CD8-positive, alpha-beta memory T cell (primary cell): ENCODE data around the gene GUSB. TPM values are rescaled to one million over a fixed set of nuclear protein-coding genes. Genes with fewer than 3 reads are reported as not detected.
A peak's percentile ranks its signal among the peaks of the same experiment; 100 is the strongest.
"Not testable (repeated sequence)": the region's sequence is repeated elsewhere in the genome, so short reads cannot be mapped to it uniquely, and the experiment has no call there.

Experiments used
- CTCF ChIA-PET: fragments of 350-600 bp; sonication (Branson Sonifier 250); formaldehyde crosslinking; loops from one replicate; lab custom pipeline; 2021; ENCODE audit warnings: antibody characterized with exemption; lab: Charles Lee
- POLR2A ChIA-PET: fragments of 350-600 bp; sonication (Branson Sonifier 250); formaldehyde crosslinking; loops from one replicate; lab custom pipeline; 2021; ENCODE audit warnings: antibody characterized with exemption; lab: Charles Lee
- DNase-seq, 5 donors: peaks; one replicate each; pipeline versions ENCODE4 v3.0.0 to v3.0.0-alpha.2; 2020 to 2022; ENCODE audit warnings: mixed read lengths in 1 of 5
- H3K27ac ChIP-seq: one replicate; pipeline ENCODE4 v1.7.0; 2013; ENCODE audit warnings: low read depth, mild to moderate bottlenecking, low read length, moderate library complexity
- H3K27me3 ChIP-seq: 2 replicates; pipeline ENCODE4 v1.7.0; 2013; ENCODE audit warnings: low read length, mild to moderate bottlenecking; ENCODE audit not compliant: insufficient read depth, poor library complexity, severe bottlenecking
- H3K36me3 ChIP-seq: 2 replicates; pipeline ENCODE4 v1.7.0; 2013; ENCODE audit warnings: mild to moderate bottlenecking, low read length, moderate library complexity; ENCODE audit not compliant: insufficient read depth
- H3K4me1 ChIP-seq: 2 replicates; pipeline ENCODE4 v1.7.0; 2013; ENCODE audit warnings: mild to moderate bottlenecking, low read length, moderate library complexity; ENCODE audit not compliant: insufficient read depth
- H3K4me3 ChIP-seq: 2 replicates; pipeline ENCODE4 v1.7.0; 2013; ENCODE audit warnings: mild to moderate bottlenecking, low read length
- H3K9me3 ChIP-seq: 2 replicates; pipeline ENCODE4 v1.7.0; 2013; ENCODE audit warnings: mild to moderate bottlenecking, low read length
- H3K27ac Mint-ChIP-seq, 8 donors: one replicate each; pipeline ENCODE4 v1.8.0; 2020 to 2021; ENCODE audit warnings: mixed read lengths in 8 of 8, mild to moderate bottlenecking in 6 of 8, inconsistent platforms in 3 of 8, moderate library complexity in 3 of 8
- H3K27me3 Mint-ChIP-seq, 2 donors: one replicate each; pipeline ENCODE4 v1.8.0; 2020 to 2021; ENCODE audit warnings: mixed read lengths in 2 of 2, mild to moderate bottlenecking in 1 of 2, moderate library complexity in 1 of 2
- H3K36me3 Mint-ChIP-seq, 3 donors: one replicate each; pipeline ENCODE4 v1.8.0; 2020 to 2021; ENCODE audit warnings: mixed read lengths in 3 of 3, inconsistent platforms in 1 of 3, mild to moderate bottlenecking in 1 of 3
- H3K4me1 Mint-ChIP-seq, 3 donors: one replicate each; pipeline ENCODE4 v1.8.0; 2020 to 2021; ENCODE audit warnings: mixed read lengths in 3 of 3, inconsistent platforms in 1 of 3, mild to moderate bottlenecking in 1 of 3
- H3K4me3 Mint-ChIP-seq, 7 donors: one replicate each; pipeline ENCODE4 v1.8.0; 2020 to 2021; ENCODE audit warnings: mixed read lengths in 7 of 7, mild to moderate bottlenecking in 6 of 7, moderate library complexity in 4 of 7, inconsistent platforms in 2 of 7
- H3K9me3 Mint-ChIP-seq, 5 donors: one replicate each; pipeline ENCODE4 v1.8.0; 2020 to 2022; ENCODE audit warnings: mixed read lengths in 5 of 5, mild to moderate bottlenecking in 3 of 5, moderate library complexity in 2 of 5, inconsistent platforms in 1 of 5
- polyA plus RNA-seq: library from polyadenylated mRNA; unstranded; fragments of 300-500 nt; fragmentation: Illumina TruSeq; gene quantifications from one replicate; pipeline ENCODE4 v1.2.3, GENCODE V29; 2021
- total RNA-seq, 2 experiments: library from RNA; stranded (reverse); gene quantifications; one replicate each; pipeline ENCODE4 v1.2.3, GENCODE V29; 2021

The GUSB gene
- total RNA-seq (10 to 100 TPM; 48.1 to 51.9 TPM), polyA plus RNA-seq (53.9 TPM)

DNA sequence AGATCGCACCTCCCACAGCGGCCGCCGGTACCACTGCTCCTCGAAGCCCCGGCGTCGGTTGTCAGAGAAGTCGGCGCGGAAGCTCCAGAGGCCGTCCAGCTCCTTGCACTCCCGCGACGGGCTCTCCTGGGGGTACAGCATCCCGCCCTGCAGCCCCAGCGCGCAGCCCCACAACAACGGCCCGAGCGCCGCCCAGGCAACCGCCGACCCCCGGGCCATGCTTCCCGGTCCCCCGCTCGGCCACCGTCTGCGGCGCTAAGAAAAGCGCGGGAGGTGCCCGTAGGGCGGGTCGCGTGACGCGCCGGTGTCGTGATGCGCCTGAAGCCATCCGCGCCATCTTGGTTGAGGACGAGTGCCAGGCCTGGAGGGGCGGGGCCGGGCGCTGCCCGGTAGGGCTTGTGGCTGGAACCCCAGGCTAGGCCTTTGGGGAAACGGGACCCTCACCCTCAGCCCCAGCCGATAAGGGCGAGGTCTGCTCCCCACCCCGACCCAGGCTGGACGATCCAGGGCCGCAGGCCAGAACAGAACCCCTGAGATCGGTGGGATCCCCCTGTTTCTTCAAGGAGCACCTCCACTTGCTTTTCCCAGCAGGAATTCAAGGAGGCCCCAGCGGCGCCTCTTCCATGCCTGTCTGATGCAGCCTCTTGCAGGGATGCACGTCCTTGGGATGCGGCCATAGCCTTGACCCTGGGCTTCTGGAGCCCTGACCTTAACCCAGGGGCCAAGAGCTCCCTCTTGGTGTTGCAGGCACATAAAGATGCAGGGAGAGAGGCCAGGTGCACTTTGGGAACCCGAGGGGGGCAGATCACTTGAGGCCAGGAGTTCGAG, at the start of gene GUSB:
Gene GUSB (minus strand): TSS at position 249 of the 828 bp plus-strand sequence. CDS start 30 bp downstream, at position 219.
- no peaks in the 10 kb centered on the region for H3K9me3 ChIP-seq
- H3K4me3 ChIP-seq: peak within 1 kb of the TSS; percentile 83
- peak; percentile 79 to 90 (median 82) for DNase-seq
- peak within 1 kb of the TSS in 7 of 8 donors; percentile 84 to 96 (median 93) for H3K27ac Mint-ChIP-seq
- peak within 1 kb of the TSS; percentile 67 for H3K27ac ChIP-seq
- H3K36me3 Mint-ChIP-seq: peaks cover 0 to 15% (median 2%) of the 10 kb centered on the region in 3 donors
- ChIA-PET POLR2A (no interaction called here), CTCF (no interaction called here)
- no peaks in the 10 kb centered on the region for H3K9me3 Mint-ChIP-seq
- H3K27me3 Mint-ChIP-seq: no peaks in the 10 kb centered on the region
- H3K4me3 Mint-ChIP-seq: peak within 1 kb of the TSS; percentile 79 to 98 (median 88)
- peaks cover 14 to 24% (median 15%) of the 10 kb centered on the region in 3 donors for H3K4me1 Mint-ChIP-seq
- no peaks in the 10 kb centered on the region for H3K36me3 ChIP-seq
- H3K27me3 ChIP-seq: no peaks in the 10 kb centered on the region
- H3K4me1 ChIP-seq: peaks cover 18% of the 10 kb centered on the region

DNA sequence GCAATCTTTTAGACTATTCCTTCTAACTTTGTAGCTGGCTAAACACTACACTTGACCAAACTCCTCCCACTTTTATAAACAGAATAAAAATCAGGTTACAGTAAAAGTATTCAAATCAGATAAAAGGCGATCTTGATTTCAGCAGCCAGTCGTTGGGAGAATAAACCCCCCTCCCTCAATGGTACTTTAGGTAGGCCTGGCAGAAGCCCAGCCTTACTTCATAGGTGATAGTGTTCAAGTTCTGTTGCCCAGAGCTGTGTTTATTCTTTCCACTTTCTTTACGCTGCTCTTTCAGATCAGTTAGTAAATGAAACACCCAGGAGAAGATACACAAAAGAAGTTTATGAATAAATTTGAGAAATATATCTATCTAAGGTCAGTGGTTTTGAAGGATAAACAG, 46.3 kb upstream of the GUSB start:
- H3K4me1 ChIP-seq, H3K9me3 ChIP-seq, H3K27me3 ChIP-seq, H3K27ac ChIP-seq, POLR2A ChIA-PET, H3K4me1 Mint-ChIP-seq, H3K36me3 ChIP-seq, H3K36me3 Mint-ChIP-seq, H3K9me3 Mint-ChIP-seq, H3K27me3 Mint-ChIP-seq, CTCF ChIA-PET, H3K4me3 Mint-ChIP-seq, H3K4me3 ChIP-seq, DNase-seq: not testable (repeated sequence)
- peak overlapping the region in 1 of 8 donors; percentile 65 for H3K27ac Mint-ChIP-seq

DNA sequence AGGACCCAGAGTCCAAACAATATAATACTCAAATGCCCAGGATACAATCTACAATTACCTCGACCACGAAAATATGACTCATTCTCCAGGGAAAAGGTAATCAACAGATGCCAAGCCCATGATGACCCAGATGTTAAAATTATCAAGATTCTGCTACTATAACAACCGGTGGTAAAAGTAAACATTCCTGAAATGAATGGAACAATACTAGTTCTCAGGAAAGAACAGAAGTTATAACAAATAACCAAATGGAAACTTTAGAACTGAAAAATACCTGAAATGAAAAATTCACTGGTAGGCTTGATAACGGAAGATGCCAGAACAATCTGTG, 34.1 kb upstream of the GUSB start:
- no peaks in the 10 kb centered on the region for H3K9me3 ChIP-seq
- Mint-ChIP-seq H3K27ac (no peak overlapping the region), H3K4me1 (no peaks in the 10 kb centered on the region), H3K4me3 (no peak overlapping the region), H3K27me3 (peaks cover 12 to 31% of the 10 kb centered on the region in 2 donors), H3K9me3 (no peaks in the 10 kb centered on the region), H3K36me3 (no peaks in the 10 kb centered on the region)
- POLR2A ChIA-PET: no interaction called here
- no peaks in the 10 kb centered on the region for H3K4me1 ChIP-seq
- no peaks in the 10 kb centered on the region for H3K36me3 ChIP-seq
- H3K4me3 ChIP-seq: no peak overlapping the region
- CTCF ChIA-PET: no interaction called here
- H3K27ac ChIP-seq: no peak overlapping the region
- no peaks in the 10 kb centered on the region for H3K27me3 ChIP-seq
- DNase-seq: no peak

DNA sequence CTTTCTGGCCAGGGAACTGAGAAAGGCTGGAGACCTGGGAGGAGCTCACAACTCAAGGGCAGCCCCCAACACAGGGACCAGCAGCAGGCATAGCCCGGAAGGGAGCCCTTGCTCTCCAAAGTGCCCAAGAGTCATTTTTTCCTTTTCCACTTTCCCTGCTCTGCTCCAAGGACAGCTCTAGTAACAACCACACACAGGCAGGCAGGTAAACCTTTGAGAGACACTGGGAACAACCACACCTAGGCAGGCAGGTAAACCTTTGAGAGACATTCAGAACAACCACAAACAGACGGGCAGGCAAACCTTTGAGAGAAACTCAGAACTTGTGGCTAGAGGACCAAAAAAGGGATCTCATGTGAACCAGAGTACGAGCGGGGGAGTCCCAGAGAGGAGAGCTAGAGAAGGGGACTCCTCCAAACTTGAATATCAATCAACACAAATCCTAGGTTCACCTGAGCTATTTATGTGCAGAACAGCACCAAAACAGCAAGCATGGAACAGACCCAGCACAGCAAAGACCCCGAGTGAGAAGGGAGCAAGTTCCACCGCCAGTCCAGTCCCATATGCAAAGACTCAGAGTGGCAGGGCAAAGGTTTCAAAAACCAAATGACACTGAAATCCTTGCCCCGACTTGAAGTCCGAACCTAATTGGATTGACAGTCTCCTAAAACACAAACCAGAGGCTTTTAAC, 33.6 kb upstream of the GUSB start:
- H3K27ac ChIP-seq: no peak overlapping the region
- DNase-seq: no peak
- Mint-ChIP-seq H3K27me3 (peaks cover 12 to 31% of the 10 kb centered on the region in 2 donors), H3K4me1 (no peaks in the 10 kb centered on the region), H3K4me3 (no peak overlapping the region), H3K9me3 (no peaks in the 10 kb centered on the region), H3K27ac (no peak overlapping the region), H3K36me3 (no peaks in the 10 kb centered on the region)
- no peaks in the 10 kb centered on the region for H3K36me3 ChIP-seq
- H3K4me3 ChIP-seq: no peak overlapping the region
- no peaks in the 10 kb centered on the region for H3K27me3 ChIP-seq
- no peaks in the 10 kb centered on the region for H3K9me3 ChIP-seq
- no peaks in the 10 kb centered on the region for H3K4me1 ChIP-seq
- ChIA-PET POLR2A (no interaction called here), CTCF (no interaction called here)

DNA sequence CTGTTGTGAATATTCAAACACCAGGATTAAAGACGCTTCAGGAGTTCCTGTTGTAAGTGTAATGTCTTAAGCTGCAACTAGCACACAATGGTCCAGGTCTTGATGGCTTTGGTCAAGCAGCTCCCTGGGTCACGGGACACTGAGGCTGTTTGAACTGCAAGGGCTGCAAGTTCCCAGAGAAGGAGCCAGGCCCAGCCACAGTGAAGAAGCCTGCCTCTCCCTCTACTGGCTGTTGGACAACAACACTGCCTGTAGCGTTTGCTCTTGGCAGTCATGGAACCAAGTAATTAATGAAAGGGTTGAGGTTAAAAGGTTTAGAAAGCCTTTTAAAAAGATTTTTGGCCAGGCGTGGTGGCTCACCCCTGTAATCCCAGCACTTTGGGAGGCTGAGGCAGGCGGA, 31.9 kb upstream of the GUSB start:
- Histone ChIP-seq H3K27ac (no peak overlapping the region), H3K27me3 (no peaks in the 10 kb centered on the region), H3K4me1 (no peaks in the 10 kb centered on the region), H3K4me3 (no peak overlapping the region), H3K36me3 (no peaks in the 10 kb centered on the region), H3K9me3 (no peaks in the 10 kb centered on the region)
- Mint-ChIP-seq H3K36me3 (no peaks in the 10 kb centered on the region), H3K27me3 (peaks cover 12 to 32% of the 10 kb centered on the region in 2 donors), H3K27ac (peak overlapping the region in 1 of 8 donors; percentile 40), H3K9me3 (no peaks in the 10 kb centered on the region), H3K4me1 (no peaks in the 10 kb centered on the region), H3K4me3 (no peak overlapping the region)
- CTCF ChIA-PET: no interaction called here
- DNase-seq: no peak
- POLR2A ChIA-PET: no interaction called here

DNA sequence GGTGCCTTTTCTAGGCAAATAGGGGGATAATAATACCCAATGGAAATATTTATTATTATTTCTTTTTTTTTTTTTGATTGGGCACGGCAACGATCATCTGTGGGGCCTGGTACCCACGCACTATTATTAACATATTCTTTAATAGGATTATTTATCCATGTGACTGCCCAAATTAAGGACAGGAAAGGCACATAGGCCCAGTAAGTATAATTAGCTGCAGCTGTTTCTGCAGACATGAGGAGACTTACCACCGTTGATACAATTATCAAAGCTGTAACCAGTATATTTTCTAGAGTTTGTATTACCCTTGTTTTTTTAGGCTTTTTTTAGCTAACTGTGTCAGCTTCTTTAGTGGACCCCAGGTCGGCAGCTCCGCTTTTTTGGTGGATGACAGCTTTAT, 25.2 kb upstream of the GUSB start:
- Mint-ChIP-seq H3K4me1 (no peaks in the 10 kb centered on the region), H3K27ac (no peak overlapping the region), H3K9me3 (no peaks in the 10 kb centered on the region), H3K4me3 (no peak overlapping the region), H3K36me3 (no peaks in the 10 kb centered on the region), H3K27me3 (peaks cover 4 to 7% of the 10 kb centered on the region in 2 donors)
- CTCF ChIA-PET: no interaction called here
- no peak for DNase-seq
- H3K4me1 ChIP-seq: no peaks in the 10 kb centered on the region
- H3K27ac ChIP-seq: no peak overlapping the region
- no peaks in the 10 kb centered on the region for H3K36me3 ChIP-seq
- POLR2A ChIA-PET: no interaction called here
- H3K27me3 ChIP-seq: no peaks in the 10 kb centered on the region
- H3K9me3 ChIP-seq: no peaks in the 10 kb centered on the region
- H3K4me3 ChIP-seq: no peak overlapping the region

DNA sequence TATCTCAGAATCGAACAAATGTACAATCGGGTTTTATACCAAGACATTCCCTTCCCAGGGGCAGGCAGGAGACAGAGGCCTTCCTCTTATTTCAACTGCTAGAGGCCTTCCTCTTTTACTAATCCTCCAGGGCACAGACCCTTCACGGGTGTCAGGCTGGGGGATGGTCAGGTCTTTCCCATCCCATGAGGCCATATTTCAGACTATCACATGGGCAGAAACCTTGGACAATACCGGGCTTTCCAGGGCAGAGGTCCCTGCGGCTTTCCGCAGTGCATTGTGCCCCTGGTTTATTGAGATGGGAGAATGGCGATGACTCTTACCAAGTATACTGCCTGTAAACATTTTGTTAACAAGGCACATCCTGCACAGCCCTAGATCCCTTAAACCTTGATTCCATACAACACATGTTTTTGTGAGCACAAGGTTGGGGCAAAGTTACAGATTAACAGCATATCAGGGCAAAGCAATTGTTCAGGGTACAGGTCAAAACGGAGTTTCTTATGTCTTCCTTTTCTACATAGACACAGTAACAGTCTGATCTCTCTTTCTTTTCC, 23.2 kb upstream of the GUSB start:
- H3K27ac ChIP-seq, H3K4me1 ChIP-seq, H3K27me3 Mint-ChIP-seq, CTCF ChIA-PET, H3K4me3 Mint-ChIP-seq, H3K27ac Mint-ChIP-seq, POLR2A ChIA-PET, H3K36me3 ChIP-seq, H3K9me3 Mint-ChIP-seq, H3K36me3 Mint-ChIP-seq, H3K27me3 ChIP-seq, H3K9me3 ChIP-seq, H3K4me3 ChIP-seq, DNase-seq, H3K4me1 Mint-ChIP-seq: not testable (repeated sequence)

DNA sequence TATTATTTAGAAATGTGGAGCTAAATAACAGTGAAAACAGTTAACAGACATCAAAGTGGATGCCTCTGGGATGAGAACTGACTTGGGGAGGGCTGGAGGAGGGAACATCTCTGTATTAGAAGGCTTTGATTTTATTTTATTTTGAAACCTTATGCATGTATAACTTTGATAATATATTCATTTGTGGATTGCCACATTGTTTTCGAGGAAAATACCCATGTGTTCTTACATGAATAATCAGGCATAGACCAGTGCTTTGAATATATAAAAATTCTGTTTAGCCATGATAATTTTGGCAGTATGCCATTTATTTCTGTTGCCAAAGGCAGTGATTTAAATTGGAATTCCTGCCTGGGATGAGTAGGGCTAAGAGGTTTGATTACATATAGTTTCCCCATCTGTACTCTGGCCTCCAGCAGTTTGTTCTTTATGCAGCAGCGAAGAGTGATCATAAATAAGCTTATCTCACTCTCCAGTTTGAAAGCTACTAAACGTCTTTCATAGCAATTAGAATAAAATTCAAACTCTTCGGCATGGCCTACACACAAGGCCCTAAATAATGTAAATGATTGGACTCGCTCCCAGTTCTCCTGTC, 18.9 kb upstream of the GUSB start:
- H3K9me3 ChIP-seq, H3K27ac ChIP-seq, H3K36me3 ChIP-seq, H3K4me1 ChIP-seq, H3K36me3 Mint-ChIP-seq, H3K9me3 Mint-ChIP-seq, H3K4me1 Mint-ChIP-seq, DNase-seq, H3K27ac Mint-ChIP-seq, CTCF ChIA-PET, H3K4me3 ChIP-seq, H3K27me3 ChIP-seq, H3K27me3 Mint-ChIP-seq, POLR2A ChIA-PET, H3K4me3 Mint-ChIP-seq: not testable (repeated sequence)
